ENCODE data around the gene HNRNPUL1. TPM values are rescaled to one million over a fixed set of nuclear protein-coding genes. Genes with fewer than 3 reads are reported as not detected.

Gene HNRNPUL1
- total and polyA plus RNA-seq, 9 of the 15 experiments (the other 6 are each of a cell fraction or from before 2014, with no cell fraction given), result 7.3 to 211 (median 85.0) TPM

GRCh38 chr19:41298348-41298964 is 34.3 kb downstream of the HNRNPUL1 start:
- no peak overlapping the region for H3K4me2 ChIP-seq (ENCODE audit: insufficient read depth, low read length)
- H3K36me3 ChIP-seq (ENCODE audit: control insufficient read depth, insufficient read depth, low read length), result peaks cover 100% of the 10 kb centered on the region
- 0 out of 4 replicates have a peak overlapping the region, but pooled peaks of 1 of the 2 experiments have one; percentile 21 for H3K9ac ChIP-seq (ENCODE audit: insufficient read depth in 1 of 2, low read depth in 2 of 2, low read length in 2 of 2)
- BruUV-seq (replicated peaks), result no TSS peak
- CTCF ChIA-PET (ENCODE audit: low intra/inter-chr PET ratio), result no interaction called here
- intact Hi-C loops (cut with micrococcal nuclease), result no loop called here
- H3K9me3 ChIP-seq (replicated peaks; ENCODE audit: control insufficient read depth, insufficient read depth, low read depth, low read length), result no peaks in the 10 kb centered on the region
- no peak overlapping the region for H3K27ac ChIP-seq (ENCODE audit: extremely low read depth, low read depth, low read length)
- no peak for FAIRE-seq
- H4K20me1 ChIP-seq (replicated peaks; ENCODE audit: control insufficient read depth, insufficient read depth, low read length), result peaks cover 7% of the 10 kb centered on the region; the same call in 1 of the 2 replicates
- no peaks in the 10 kb centered on the region for H3K27me3 ChIP-seq (ENCODE audit: control insufficient read depth in 2 of 2, insufficient read depth in 2 of 2, low read length in 2 of 2)
- POLR2A ChIA-PET, result interaction anchor here (1.1 to 1.8 kb wide), 7 partner anchors 9 to 36 kb away, joined by 3 to 6 read pairs (median 4); partner anchors contain the start of gene HNRNPUL1
- peak; percentile 47 for TF ChIP-seq RFX1 (IDR thresholded peaks at IDR 0.05)
- TF ChIP-seq FOXJ2 (tag; IDR thresholded peaks at IDR 0.05), result peak; percentile 52; the same call in 1 of the 2 replicates
- TF ChIP-seq ZNF512 (tag; IDR thresholded peaks at IDR 0.05), result no peak
- 78% methylated on average over 4 of the region's 4 CpGs for WGBS (ENCODE audit: insufficient coverage, low coverage, missing lambda C conversion rate)
- no peaks in the 10 kb centered on the region for H3K9me1 ChIP-seq (ENCODE audit: control insufficient read depth, insufficient read depth, low read length)
- no peak overlapping the region for H3K4me3 ChIP-seq
- in situ Hi-C loops (cut with MboI), result no loop called here
- no peak for ATAC-seq
- peaks cover 6% of the 10 kb centered on the region; the same call in 1 of the 3 replicates for H3K79me2 ChIP-seq (ENCODE audit: control insufficient read depth, insufficient read depth, low read length)
- no peak overlapping the region for H2AFZ ChIP-seq (ENCODE audit: low read depth, low read length)
- no peak for DNase-seq (ENCODE audit: extremely low read depth in 1 of 4, low spot score in 3 of 4)
- H3K4me1 ChIP-seq (replicated peaks in 1 of 2; ENCODE audit: control insufficient read depth in 2 of 2, insufficient read depth in 2 of 2, low read length in 2 of 2), result no peaks in the 10 kb centered on the region

Measured in K562 (cell line).